Neutrophil (primary cell): ENCODE results near the gene WNK1.
"Not testable (repeated sequence)": the region's sequence is repeated elsewhere in the genome, so short reads cannot be mapped to it uniquely, and the experiment has no call there.

Experiments
- H3K27ac ChIP-seq: fragments of 200-600 bp; sonication (generic); 2 replicates; pipeline ENCODE4 v1.5.1; 2016; ENCODE audit warnings: mild to moderate bottlenecking, moderate library complexity
- H3K27me3 ChIP-seq: fragments of 200-600 bp; sonication (generic); 2 replicates; pipeline ENCODE4 v1.6.0; 2016; ENCODE audit warnings: mild to moderate bottlenecking
- H3K36me3 ChIP-seq: fragments of 200-600 bp; sonication (generic); 2 replicates; pipeline ENCODE4 v1.5.1; 2017
- H3K4me1 ChIP-seq, 2 experiments: fragments of 200-600 bp in 1 of 2; sonication (generic) in 1 of 2; 1 replicate in 1 of 2; 2 replicates in 1 of 2; pipeline versions ENCODE4 v1.5.1 to v1.6.1; 2013 to 2016; ENCODE audit warnings: low read depth in 1 of 2, low read length in 1 of 2, mild to moderate bottlenecking in 1 of 2, moderate library complexity in 1 of 2; ENCODE audit not compliant: control insufficient read depth in 1 of 2, insufficient read depth in 1 of 2
- H3K4me3 ChIP-seq, 2 experiments: fragments of 200-600 bp in 1 of 2; sonication (generic) in 1 of 2; 1 replicate in 1 of 2; 2 replicates in 1 of 2; pipeline ENCODE4 v1.5.1; 2013 to 2016; ENCODE audit warnings: low read depth in 1 of 2, low read length in 1 of 2, mild to moderate bottlenecking in 1 of 2, moderate library complexity in 1 of 2
- H3K9me3 ChIP-seq: fragments of 200-600 bp; sonication (generic); 2 replicates; pipeline ENCODE4 v1.5.1; 2016
- TF ChIP-seq, protein P1 (sequence below): fragments of 200-600 bp; sonication (generic); IDR thresholded peaks from 2 replicates; pipeline ENCODE4 v1.5.1; 2016; ENCODE audit warnings: antibody characterized with exemption

The WNK1 gene

DNA sequence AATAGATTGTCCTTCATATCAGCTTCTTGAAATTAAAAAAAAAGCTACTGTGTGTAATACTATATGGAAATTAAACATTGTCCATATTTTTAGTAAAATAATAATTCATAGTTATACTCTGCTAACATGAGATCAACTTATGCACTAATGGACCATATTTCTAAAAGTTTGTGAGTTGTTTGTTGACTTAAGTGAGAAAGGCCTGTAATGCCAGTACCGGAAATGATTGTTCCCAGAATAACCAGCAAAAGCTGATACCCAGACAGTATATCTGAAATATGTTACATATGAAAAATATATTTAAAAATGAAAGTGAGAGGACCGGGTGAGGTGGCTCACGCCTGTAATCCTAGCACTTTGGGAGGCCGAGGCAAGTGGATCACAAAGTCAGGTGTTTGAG lies 35.9 kb downstream of the WNK1 start:
- no peaks in the 10 kb centered on the region for H3K36me3 ChIP-seq
- no peaks in the 10 kb centered on the region for H3K9me3 ChIP-seq
- H3K27me3 ChIP-seq: no peaks in the 10 kb centered on the region
- TF ChIP-seq, protein P1, sequence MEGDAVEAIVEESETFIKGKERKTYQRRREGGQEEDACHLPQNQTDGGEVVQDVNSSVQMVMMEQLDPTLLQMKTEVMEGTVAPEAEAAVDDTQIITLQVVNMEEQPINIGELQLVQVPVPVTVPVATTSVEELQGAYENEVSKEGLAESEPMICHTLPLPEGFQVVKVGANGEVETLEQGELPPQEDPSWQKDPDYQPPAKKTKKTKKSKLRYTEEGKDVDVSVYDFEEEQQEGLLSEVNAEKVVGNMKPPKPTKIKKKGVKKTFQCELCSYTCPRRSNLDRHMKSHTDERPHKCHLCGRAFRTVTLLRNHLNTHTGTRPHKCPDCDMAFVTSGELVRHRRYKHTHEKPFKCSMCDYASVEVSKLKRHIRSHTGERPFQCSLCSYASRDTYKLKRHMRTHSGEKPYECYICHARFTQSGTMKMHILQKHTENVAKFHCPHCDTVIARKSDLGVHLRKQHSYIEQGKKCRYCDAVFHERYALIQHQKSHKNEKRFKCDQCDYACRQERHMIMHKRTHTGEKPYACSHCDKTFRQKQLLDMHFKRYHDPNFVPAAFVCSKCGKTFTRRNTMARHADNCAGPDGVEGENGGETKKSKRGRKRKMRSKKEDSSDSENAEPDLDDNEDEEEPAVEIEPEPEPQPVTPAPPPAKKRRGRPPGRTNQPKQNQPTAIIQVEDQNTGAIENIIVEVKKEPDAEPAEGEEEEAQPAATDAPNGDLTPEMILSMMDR: no peak
- no peak overlapping the region for H3K4me3 ChIP-seq
- peaks cover 13 to 16% of the 10 kb centered on the region in 2 experiments for H3K4me1 ChIP-seq
- H3K27ac ChIP-seq: no peak overlapping the region

DNA sequence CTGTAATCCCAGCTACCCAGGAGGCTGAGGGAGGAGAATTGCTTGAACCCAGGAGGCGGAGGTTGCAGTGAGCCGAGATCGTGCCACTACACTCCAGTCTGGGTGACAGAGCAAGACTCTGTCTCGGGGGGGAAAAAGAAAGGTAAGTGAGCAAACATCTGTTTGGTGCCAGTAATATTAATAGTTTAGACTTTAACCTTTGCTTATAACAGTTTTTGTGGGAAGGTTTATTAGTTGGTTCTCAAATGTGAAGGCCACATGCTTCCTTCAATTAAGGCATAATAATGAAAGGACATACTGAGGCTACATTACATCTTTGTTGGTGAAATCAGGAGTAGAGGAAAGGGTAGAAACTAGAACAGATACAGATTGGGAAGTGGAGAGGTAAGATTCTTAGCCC lies 36.4 kb downstream of the WNK1 start:
- not testable (repeated sequence) for H3K9me3 ChIP-seq, H3K36me3 ChIP-seq, H3K4me3 ChIP-seq, H3K27me3 ChIP-seq
- Histone ChIP-seq H3K27ac (peak overlapping the region; percentile 41), H3K4me1 (peaks cover 16 to 17% of the 10 kb centered on the region in 2 experiments)

DNA sequence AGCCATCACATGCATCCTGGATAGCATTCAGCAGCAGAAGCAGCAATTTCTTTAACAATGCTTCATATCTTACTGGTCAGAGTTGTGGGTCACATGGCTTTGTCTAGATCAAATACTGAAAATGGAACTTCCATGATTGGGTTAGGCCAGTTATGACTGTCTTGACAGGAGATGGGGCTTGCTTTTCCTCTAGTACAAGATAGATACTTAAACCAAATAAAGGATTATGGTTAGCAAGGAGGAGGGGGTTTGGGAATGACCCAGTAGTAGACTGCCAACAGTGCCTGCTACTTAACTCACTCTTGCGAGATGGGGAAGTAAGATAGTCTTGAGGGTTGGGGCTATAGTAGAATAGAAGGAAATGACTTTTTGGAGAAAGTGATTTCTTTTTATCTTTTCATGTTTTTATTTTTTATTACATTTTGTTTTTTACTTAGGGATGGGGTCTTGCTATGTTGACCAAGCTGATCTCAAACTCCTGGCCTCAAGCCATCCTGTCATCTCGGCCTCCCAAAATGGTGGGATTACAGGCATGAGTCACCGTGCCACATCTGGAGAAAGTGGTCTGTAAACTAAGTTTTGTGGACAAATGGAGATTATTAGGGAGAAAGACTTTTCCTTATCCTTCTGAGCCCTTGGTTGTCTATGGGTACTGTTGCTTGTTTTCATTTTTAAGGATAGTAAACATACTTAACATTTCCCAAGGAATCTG lies 37.6 kb downstream of the WNK1 start:
- Histone ChIP-seq H3K4me3 (no peak overlapping the region), H3K9me3 (no peaks in the 10 kb centered on the region), H3K4me1 (peaks cover 16 to 20% of the 10 kb centered on the region in 2 experiments), H3K36me3 (no peaks in the 10 kb centered on the region), H3K27me3 (no peaks in the 10 kb centered on the region), H3K27ac (peak overlapping the region; percentile 51)
- TF ChIP-seq, protein P1: no peak

DNA sequence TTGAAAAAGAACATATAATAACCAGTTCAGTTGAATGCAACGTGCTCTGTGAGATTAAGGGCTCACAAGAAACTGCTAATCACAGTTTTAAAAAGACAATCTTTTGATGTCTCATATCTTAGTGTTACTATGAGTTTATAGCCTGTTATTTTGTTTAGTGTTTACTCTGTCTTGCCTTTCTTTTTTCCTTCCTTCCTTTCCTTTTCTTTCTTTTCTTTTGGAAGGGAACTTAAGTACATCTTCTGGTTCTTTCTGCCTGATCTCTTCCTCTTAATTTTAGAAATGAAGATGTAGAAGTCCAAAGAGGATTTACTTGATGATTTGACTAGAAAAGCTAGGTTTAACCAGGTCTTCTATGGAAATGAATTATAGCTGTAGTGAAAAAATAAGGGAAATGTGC lies 38.2 kb downstream of the WNK1 start:
- Histone ChIP-seq H3K4me1 (peaks cover 16 to 20% of the 10 kb centered on the region in 2 experiments), H3K27ac (peak overlapping the region; percentile 51), H3K36me3 (no peaks in the 10 kb centered on the region), H3K4me3 (no peak overlapping the region), H3K9me3 (no peaks in the 10 kb centered on the region), H3K27me3 (no peaks in the 10 kb centered on the region)
- TF ChIP-seq, protein P1: no peak

DNA sequence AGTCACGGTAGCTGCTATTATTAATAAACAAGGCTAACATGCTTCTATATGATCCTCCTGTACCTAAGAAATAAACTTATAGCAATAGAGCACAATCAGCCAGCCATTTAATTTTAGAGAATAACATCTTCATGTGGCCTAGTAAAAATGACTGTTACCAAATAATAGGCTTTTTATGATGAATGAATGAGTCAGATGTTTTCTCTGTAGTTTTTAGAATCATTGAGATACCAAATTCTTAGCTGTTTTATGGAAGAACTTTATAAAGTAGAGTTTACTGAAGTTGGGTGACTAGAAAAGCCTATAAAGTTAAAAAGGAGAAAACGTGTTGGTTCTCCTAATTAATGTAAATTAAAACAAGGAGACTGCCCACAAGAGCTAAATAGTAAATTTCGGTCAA lies 40.7 kb downstream of the WNK1 start:
- Histone ChIP-seq H3K36me3 (no peaks in the 10 kb centered on the region), H3K9me3 (no peaks in the 10 kb centered on the region), H3K27ac (no peak overlapping the region), H3K4me3 (no peak overlapping the region), H3K4me1 (peaks cover 21 to 24% of the 10 kb centered on the region in 2 experiments), H3K27me3 (no peaks in the 10 kb centered on the region)
- TF ChIP-seq, protein P1: no peak

DNA sequence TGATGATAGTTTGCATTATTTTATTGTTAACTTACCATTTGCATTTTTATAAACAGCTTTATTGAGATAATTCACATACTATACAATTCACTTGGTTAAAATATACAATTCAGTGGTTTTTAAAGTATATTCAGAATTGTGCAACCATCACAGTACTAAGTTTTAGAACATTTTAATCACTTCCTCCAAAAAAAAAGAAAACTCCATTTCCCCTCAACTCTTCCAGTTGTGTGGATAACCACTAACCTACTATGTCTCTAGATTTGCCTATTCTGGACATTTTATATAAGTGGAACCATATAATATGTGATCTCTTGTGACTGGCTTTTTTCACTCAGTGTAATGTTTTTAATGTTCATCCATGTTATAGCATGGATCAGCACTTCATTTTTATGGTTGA lies 41.3 kb downstream of the WNK1 start:
- Histone ChIP-seq H3K27me3 (no peaks in the 10 kb centered on the region), H3K36me3 (no peaks in the 10 kb centered on the region), H3K4me3 (no peak overlapping the region), H3K27ac (no peak overlapping the region), H3K9me3 (no peaks in the 10 kb centered on the region), H3K4me1 (peaks cover 21 to 30% of the 10 kb centered on the region in 2 experiments)
- TF ChIP-seq, protein P1: no peak
